Esophagus squamous epithelium (tissue), 5 donors: ENCODE measurements around the gene TMEM151A. TPM values are rescaled to one million over a fixed set of nuclear protein-coding genes. Genes with fewer than 3 reads are reported as not detected.

Experiments used
- DNase-seq: peaks from one replicate; lab custom pipeline; 2025; lab: John Stamatoyannopoulos, UW
- H3K27ac ChIP-seq, 4 donors: fragments of 200-600 bp; sonication (generic); one replicate each; pipeline ENCODE4 v1.5.1; 2016 to 2019; ENCODE audit warnings: mild to moderate bottlenecking in 1 of 4
- H3K27me3 ChIP-seq, 4 donors: fragments of 200-600 bp; sonication (generic); 1 replicate in 3 of 4; 2 replicates in 1 of 4; pipeline versions ENCODE4 v1.5.1 to v1.6.0; 2017 to 2021; ENCODE audit warnings: antibody characterized with exemption in 1 of 4
- H3K36me3 ChIP-seq, 3 donors: fragments of 200-600 bp; sonication (generic); one replicate each; pipeline ENCODE4 v1.5.1; 2016 to 2019
- H3K4me1 ChIP-seq, 3 donors: fragments of 200-600 bp; sonication (generic); one replicate each; pipeline ENCODE4 v1.5.1; 2017 to 2019
- H3K4me3 ChIP-seq, 4 donors: fragments of 200-600 bp; sonication (generic); 1 replicate in 3 of 4; 2 replicates in 1 of 4; pipeline ENCODE4 v1.5.1; 2016 to 2019; ENCODE audit warnings: mild to moderate bottlenecking in 2 of 4, moderate library complexity in 1 of 4
- H3K9me3 ChIP-seq, 3 donors: fragments of 200-600 bp; sonication (generic); one replicate each; pipeline ENCODE4 v1.5.1; 2016 to 2019
- POLR2A ChIP-seq, 4 donors: fragments of 450-650 bp; IDR thresholded peaks; one replicate each; pipeline ENCODE4 v1.6.1; 2017; ENCODE audit warnings: antibody characterized with exemption in 4 of 4, mild to moderate bottlenecking in 4 of 4, moderate library complexity in 3 of 4
- WGBS, 2 donors: methylation state at CpG; one replicate each; pipeline ENCODE4 v1.1.5; 2018; 5-methylcytosine and 5-hydroxymethylcytosine counted together
- intact Hi-C: fragments of 100-400 bp; cut with DNase I; formaldehyde crosslinking; loops from one replicate; pipeline ENCODE4 v1.15.0; 2022
- total RNA-seq, 4 donors: library from RNA; depleted of rRNA; stranded (reverse); fragments of >200 nt; gene quantifications; one replicate each; pipeline ENCODE4 v1.1.0, GENCODE V29; 2016
- TF ChIP-seq, protein P1 (sequence below), 6 experiments: fragments of 450-650 bp in 4 of 6; fragments of 200-600 bp in 2 of 6; sonication (generic) in 2 of 6; IDR thresholded peaks; one replicate each; pipeline ENCODE4 v1.5.1; 2016 to 2019; ENCODE audit warnings: antibody characterized with exemption in 6 of 6, mild to moderate bottlenecking in 4 of 6, moderate library complexity in 4 of 6
- donor health status: DM: yes; HTN: yes; CAD: no.

The TMEM151A gene
- total RNA-seq, 4 donors from 2014 or later, result not detected

DNA sequence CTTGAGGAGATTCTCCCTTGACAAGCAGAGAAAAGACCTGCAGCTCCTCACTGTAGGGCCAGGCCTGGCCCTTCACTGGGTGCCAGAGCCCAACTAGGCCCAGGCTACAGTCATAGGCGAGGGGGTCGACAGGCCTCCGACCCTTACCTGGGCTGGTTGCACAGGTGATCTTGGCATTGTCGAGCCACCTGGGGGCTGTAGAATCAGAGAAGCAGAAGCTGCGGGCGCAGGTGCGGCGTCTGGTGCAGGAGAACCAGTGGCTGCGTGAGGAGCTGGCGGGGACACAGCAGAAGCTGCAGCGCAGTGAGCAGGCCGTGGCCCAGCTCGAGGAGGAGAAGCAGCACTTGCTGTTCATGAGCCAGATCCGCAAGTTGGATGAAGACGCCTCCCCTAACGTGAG, 30.1 kb upstream of the TMEM151A start:
- H3K36me3 ChIP-seq, result peaks cover 0 to 72% (median 11%) of the 10 kb centered on the region in 3 donors
- intact Hi-C loops, result no loop called here

GRCh38 chr11:66262191-66262590, 29.5 kb upstream of the TMEM151A start:
- intact Hi-C loops, result no loop called here
- H3K9me3 ChIP-seq, result no peaks in the 10 kb centered on the region
- H3K4me3 ChIP-seq, result no peak overlapping the region
- H3K36me3 ChIP-seq, result peaks cover 0 to 73% (median 11%) of the 10 kb centered on the region in 3 donors
- TF ChIP-seq, protein P1, sequence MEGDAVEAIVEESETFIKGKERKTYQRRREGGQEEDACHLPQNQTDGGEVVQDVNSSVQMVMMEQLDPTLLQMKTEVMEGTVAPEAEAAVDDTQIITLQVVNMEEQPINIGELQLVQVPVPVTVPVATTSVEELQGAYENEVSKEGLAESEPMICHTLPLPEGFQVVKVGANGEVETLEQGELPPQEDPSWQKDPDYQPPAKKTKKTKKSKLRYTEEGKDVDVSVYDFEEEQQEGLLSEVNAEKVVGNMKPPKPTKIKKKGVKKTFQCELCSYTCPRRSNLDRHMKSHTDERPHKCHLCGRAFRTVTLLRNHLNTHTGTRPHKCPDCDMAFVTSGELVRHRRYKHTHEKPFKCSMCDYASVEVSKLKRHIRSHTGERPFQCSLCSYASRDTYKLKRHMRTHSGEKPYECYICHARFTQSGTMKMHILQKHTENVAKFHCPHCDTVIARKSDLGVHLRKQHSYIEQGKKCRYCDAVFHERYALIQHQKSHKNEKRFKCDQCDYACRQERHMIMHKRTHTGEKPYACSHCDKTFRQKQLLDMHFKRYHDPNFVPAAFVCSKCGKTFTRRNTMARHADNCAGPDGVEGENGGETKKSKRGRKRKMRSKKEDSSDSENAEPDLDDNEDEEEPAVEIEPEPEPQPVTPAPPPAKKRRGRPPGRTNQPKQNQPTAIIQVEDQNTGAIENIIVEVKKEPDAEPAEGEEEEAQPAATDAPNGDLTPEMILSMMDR (IDR thresholded peaks at IDR 0.05), result no peak
- TF ChIP-seq POLR2A (IDR thresholded peaks at IDR 0.05), result no peak
- no peaks in the 10 kb centered on the region for H3K27me3 ChIP-seq
- no peak overlapping the region for H3K27ac ChIP-seq
- WGBS, 2 donors, result 88% methylated on average over 4 to 5 of the region's 5 CpGs
- DNase-seq, result no peak
- H3K4me1 ChIP-seq, result peaks cover 14 to 36% (median 16%) of the 10 kb centered on the region in 3 donors

More for the DNA sequence above, 30.1 kb upstream of the TMEM151A start:
- peaks cover 10 to 36% (median 14%) of the 10 kb centered on the region in 3 donors for H3K4me1 ChIP-seq
- no peak for DNase-seq
- TF ChIP-seq POLR2A (IDR thresholded peaks at IDR 0.05), result no peak
- TF ChIP-seq, protein P1 (IDR thresholded peaks at IDR 0.05), result no peak
- H3K4me3 ChIP-seq, result no peak overlapping the region
- H3K27ac ChIP-seq, result no peak overlapping the region
- no peaks in the 10 kb centered on the region for H3K27me3 ChIP-seq
- H3K9me3 ChIP-seq, result no peaks in the 10 kb centered on the region
- WGBS, 2 donors, result 80 to 94% methylated on average over 2 to 15 of the region's 16 CpGs

GRCh38 chr11:66262696-66263095, 29.0 kb upstream of the TMEM151A start:
- no peak for TF ChIP-seq POLR2A (IDR thresholded peaks at IDR 0.05)
- TF ChIP-seq, protein P1 (IDR thresholded peaks at IDR 0.05), result no peak
- Histone ChIP-seq H3K27ac (no peak overlapping the region), H3K4me3 (no peak overlapping the region), H3K36me3 (peaks cover 0 to 73% (median 11%) of the 10 kb centered on the region in 3 donors), H3K27me3 (no peaks in the 10 kb centered on the region), H3K4me1 (peaks cover 14 to 36% (median 16%) of the 10 kb centered on the region in 3 donors), H3K9me3 (no peaks in the 10 kb centered on the region)
- no peak for DNase-seq
- 86 to 92% methylated on average over 7 to 11 of the region's 12 CpGs for WGBS, 2 donors
- intact Hi-C loops, result no loop called here

DNA sequence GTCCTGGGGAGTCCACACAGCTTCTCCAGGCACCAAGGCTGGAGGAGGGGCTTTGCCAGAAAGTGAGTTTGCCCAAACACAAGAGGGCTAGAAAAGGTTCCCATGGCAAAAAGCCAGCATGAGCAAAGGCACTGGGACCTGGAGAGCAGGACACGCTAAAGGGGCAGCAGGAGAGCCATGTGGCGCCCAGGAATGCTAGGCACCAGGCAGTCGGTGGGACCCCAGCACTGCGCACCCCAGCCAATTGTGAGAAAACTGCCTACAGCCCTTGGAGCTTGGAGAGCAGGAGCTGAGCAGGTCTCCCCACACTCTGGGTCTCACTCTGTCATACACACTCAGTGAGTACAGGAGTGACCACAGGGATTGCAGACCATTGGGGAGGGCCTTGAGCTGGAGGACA, 28.5 kb upstream of the TMEM151A start:
- intact Hi-C loops, result no loop called here
- no peak for DNase-seq
- Histone ChIP-seq H3K27ac (no peak overlapping the region), H3K36me3 (peaks cover 0 to 73% (median 11%) of the 10 kb centered on the region in 3 donors), H3K4me1 (peaks cover 14 to 40% (median 16%) of the 10 kb centered on the region in 3 donors), H3K27me3 (no peaks in the 10 kb centered on the region), H3K9me3 (no peaks in the 10 kb centered on the region), H3K4me3 (no peak overlapping the region)
- 100% methylated on average over 1 to 2 of the region's 4 CpGs for WGBS, 2 donors
- no peak for TF ChIP-seq POLR2A (IDR thresholded peaks at IDR 0.05)

DNA sequence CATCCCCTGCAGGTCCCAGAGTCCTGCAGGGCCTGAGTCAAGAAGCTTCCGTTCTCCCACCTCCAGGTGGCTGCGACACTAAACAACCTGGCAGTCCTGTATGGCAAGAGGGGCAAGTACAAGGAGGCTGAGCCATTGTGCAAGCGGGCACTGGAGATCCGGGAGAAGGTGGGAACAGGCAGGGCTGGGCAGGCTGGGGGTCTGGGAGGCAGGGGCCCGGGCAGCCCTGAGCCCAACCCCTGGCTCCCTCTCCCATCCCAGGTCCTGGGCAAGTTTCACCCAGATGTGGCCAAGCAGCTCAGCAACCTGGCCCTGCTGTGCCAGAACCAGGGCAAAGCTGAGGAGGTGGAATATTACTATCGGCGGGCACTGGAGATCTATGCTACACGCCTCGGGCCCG, 27.9 kb upstream of the TMEM151A start:
- no peaks in the 10 kb centered on the region for H3K27me3 ChIP-seq
- 100% methylated on average over 5 of the region's 10 CpGs; no CpG with 5 or more reads in 1 of the 2 donors for WGBS, 2 donors
- intact Hi-C loops, result no loop called here

More for the DNA sequence above, 27.9 kb upstream of the TMEM151A start:
- peaks cover 0 to 73% (median 11%) of the 10 kb centered on the region in 3 donors for H3K36me3 ChIP-seq
- peaks cover 10 to 34% (median 11%) of the 10 kb centered on the region in 3 donors for H3K4me1 ChIP-seq
- no peak for TF ChIP-seq POLR2A (IDR thresholded peaks at IDR 0.05)
- TF ChIP-seq, protein P1 (IDR thresholded peaks at IDR 0.05), result no peak
- no peak overlapping the region for H3K4me3 ChIP-seq
- no peaks in the 10 kb centered on the region for H3K9me3 ChIP-seq
- no peak for DNase-seq
- H3K27ac ChIP-seq, result no peak overlapping the region
